HepG2 (cell line): ENCODE measurements around the gene IPO13. TPM values are rescaled to one million over a fixed set of nuclear protein-coding genes. Genes with fewer than 3 reads are reported as not detected.

ENCODE experiments used
- ATF7-NPFF ChIP-seq: sonication (generic); formaldehyde crosslinking; IDR thresholded peaks from 2 replicates; pipeline ENCODE4 v1.8.1; 2023; ENCODE audit warnings: mild to moderate bottlenecking, low read depth, missing genetic modification reagents, moderate library complexity
- ESRRA ChIP-seq: sonication (generic); formaldehyde crosslinking; IDR thresholded peaks from 2 replicates; pipeline ENCODE4 v1.5.1; 2020; ENCODE audit warnings: mild to moderate bottlenecking, low read depth, missing genetic modification reagents
- JUN ChIP-seq: sonication (generic); formaldehyde crosslinking; IDR thresholded peaks from 2 replicates; pipeline ENCODE4 v1.4.0; 2020; ENCODE audit warnings: mild to moderate bottlenecking, missing genetic modification reagents
- KDM5B ChIP-seq: sonication (generic); formaldehyde crosslinking; IDR thresholded peaks from 2 replicates; pipeline ENCODE4 v1.4.0; 2020; ENCODE audit warnings: missing genetic modification reagents, mild to moderate bottlenecking, borderline replicate concordance
- SATB2 ChIP-seq: sonication (generic); formaldehyde crosslinking; IDR thresholded peaks from 2 replicates; pipeline ENCODE4 v1.5.0; 2020; ENCODE audit warnings: missing genetic modification reagents
- SIX4 ChIP-seq: sonication (generic); formaldehyde crosslinking; IDR thresholded peaks from 2 replicates; pipeline ENCODE4 v1.4.0; 2020; ENCODE audit warnings: missing genetic modification reagents
- TBL1XR1 ChIP-seq: fragments of 150-350 bp; IDR thresholded peaks from 2 replicates; pipeline ENCODE4 v1.6.1; 2014; ENCODE audit warnings: borderline replicate concordance, low read length; ENCODE audit not compliant: partially characterized antibody
- THYN1 ChIP-seq: sonication (generic); formaldehyde crosslinking; IDR thresholded peaks from 2 replicates; pipeline ENCODE4 v1.8.1; 2023; ENCODE audit warnings: low read depth, mild to moderate bottlenecking, moderate library complexity, missing genetic modification reagents, borderline replicate concordance
- YEATS2 ChIP-seq: sonication (generic); formaldehyde crosslinking; IDR thresholded peaks from 2 replicates; pipeline ENCODE4 v1.4.0; 2020; ENCODE audit warnings: missing genetic modification reagents, borderline replicate concordance
- ZIK1 ChIP-seq: sonication (generic); formaldehyde crosslinking; IDR thresholded peaks from 2 replicates; pipeline ENCODE4 v1.5.0; 2020; ENCODE audit warnings: mild to moderate bottlenecking, low read depth, missing genetic modification reagents, borderline replicate concordance
- ZKSCAN1 ChIP-seq: fragments of 150-350 bp; IDR thresholded peaks from 2 replicates; pipeline ENCODE4 v1.6.1; 2014; ENCODE audit warnings: low read length
- ZNF282 ChIP-seq: fragments of 450-650 bp; IDR thresholded peaks from 2 replicates; pipeline ENCODE4 v1.6.1; 2018; ENCODE audit not compliant: partially characterized antibody
- ZNF441 ChIP-seq: sonication (generic); formaldehyde crosslinking; IDR thresholded peaks from 2 replicates; pipeline ENCODE4 v1.7.0; 2021; ENCODE audit warnings: missing genetic modification reagents, borderline replicate concordance
- ZNF773 ChIP-seq: sonication (generic); formaldehyde crosslinking; IDR thresholded peaks from 2 replicates; pipeline ENCODE4 v1.4.0; 2020; ENCODE audit warnings: missing genetic modification reagents, borderline replicate concordance
- polyA plus RNA-seq, 8 experiments: library from polyadenylated mRNA; depleted of rRNA in 3 of 8; stranded (reverse) in 7 of 8; unstranded in 1 of 8; fragments of >200 nt; fragmentation: Illumina TruSeq in 4 of 8; extraction: Trizol in 4 of 8; gene quantifications; 2 replicates each; pipeline versions ENCODE4 v1.2.1 to v1.2.3, GENCODE V29; 2011 to 2016; ENCODE audit warnings: low read depth in 4 of 8, missing spikeins in 1 of 8, mixed read lengths in 1 of 8; ENCODE audit not compliant: insufficient read depth in 1 of 8
- total RNA-seq, 5 experiments: library from RNA; depleted of rRNA; stranded (reverse); fragments of >200 nt; fragmentation: Illumina TruSeq; extraction: Trizol; gene quantifications; 2 replicates each; pipeline ENCODE4 v1.2.3, GENCODE V29; 2016; ENCODE audit warnings: low read depth in 1 of 5
- TF ChIP-seq, protein P1 (sequence below): sonication (generic); formaldehyde crosslinking; IDR thresholded peaks from 2 replicates; pipeline ENCODE4 v1.9.0; 2022; ENCODE audit warnings: low read depth, missing genetic modification reagents
- TF ChIP-seq, protein P2 (sequence below): sonication (generic); formaldehyde crosslinking; IDR thresholded peaks from 2 replicates; pipeline ENCODE4 v1.4.0; 2020; ENCODE audit warnings: mild to moderate bottlenecking, missing genetic modification reagents
- TF ChIP-seq, protein P3 (sequence below): IDR thresholded peaks from 2 replicates; pipeline ENCODE4 v1.6.1; 2016; ENCODE audit warnings: missing compliant biosample characterization, missing genetic modification reagents, borderline replicate concordance
- TF ChIP-seq, protein P4 (sequence below): sonication (generic); formaldehyde crosslinking; IDR thresholded peaks from 2 replicates; pipeline ENCODE4 v1.4.0; 2020; ENCODE audit warnings: missing genetic modification reagents
- TF ChIP-seq, protein P5 (sequence below): sonication (generic); formaldehyde crosslinking; IDR thresholded peaks from 2 replicates; pipeline ENCODE4 v1.8.0; 2022; ENCODE audit warnings: mild to moderate bottlenecking, missing genetic modification reagents, borderline replicate concordance
- TF ChIP-seq, protein P6 (sequence below): sonication (generic); formaldehyde crosslinking; IDR thresholded peaks from 2 replicates; pipeline ENCODE4 v1.9.0; 2021; ENCODE audit warnings: missing genetic modification reagents, mild to moderate bottlenecking, borderline replicate concordance

Gene IPO13
- total and polyA plus RNA-seq, 2 of the 13 experiments (the other 11 are each of a cell fraction or from before 2014, with no cell fraction given), result 12.9 to 15.6 TPM

DNA sequence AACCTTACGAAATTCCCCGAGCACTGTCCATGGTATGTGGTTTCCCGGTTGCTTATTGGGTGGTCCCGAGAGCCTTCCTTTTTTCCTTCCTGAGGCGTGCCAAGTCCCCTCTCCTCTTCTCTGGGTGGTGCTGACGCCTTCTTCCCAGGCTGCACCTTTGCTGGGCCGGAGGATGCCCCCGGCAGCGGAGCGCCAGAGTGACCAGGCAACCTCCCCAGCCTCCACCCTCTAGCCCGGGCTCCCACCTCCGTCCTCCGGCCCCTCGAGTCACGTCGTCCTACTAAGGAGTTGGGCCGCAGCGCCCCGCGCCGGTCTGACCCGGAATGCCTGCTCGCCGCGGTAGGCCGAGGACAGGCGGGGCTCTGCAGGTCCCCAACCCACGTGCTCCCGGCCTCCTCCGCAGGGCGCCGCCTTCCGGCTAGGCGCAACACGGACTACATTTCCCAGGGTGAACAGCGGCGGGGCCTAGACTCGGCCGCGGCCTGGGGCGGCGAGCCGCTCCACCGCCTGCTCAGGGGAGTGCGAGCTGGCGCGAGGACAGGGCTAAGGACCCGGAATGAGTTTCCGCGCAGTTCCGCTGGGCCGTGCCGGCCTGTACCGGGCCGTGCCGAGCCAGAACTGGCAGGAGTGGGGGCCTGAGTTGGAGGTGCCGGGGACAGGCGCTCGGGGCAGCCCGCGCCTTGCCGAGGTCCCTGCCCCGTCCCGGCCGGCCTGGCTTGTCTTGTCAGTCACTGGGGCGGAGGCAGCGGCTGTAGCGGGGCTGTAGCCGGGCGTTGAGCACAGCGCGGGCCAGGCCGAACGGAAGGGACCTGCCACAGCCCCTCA, at the start of gene IPO13 (continued):
- TF ChIP-seq, protein P1, sequence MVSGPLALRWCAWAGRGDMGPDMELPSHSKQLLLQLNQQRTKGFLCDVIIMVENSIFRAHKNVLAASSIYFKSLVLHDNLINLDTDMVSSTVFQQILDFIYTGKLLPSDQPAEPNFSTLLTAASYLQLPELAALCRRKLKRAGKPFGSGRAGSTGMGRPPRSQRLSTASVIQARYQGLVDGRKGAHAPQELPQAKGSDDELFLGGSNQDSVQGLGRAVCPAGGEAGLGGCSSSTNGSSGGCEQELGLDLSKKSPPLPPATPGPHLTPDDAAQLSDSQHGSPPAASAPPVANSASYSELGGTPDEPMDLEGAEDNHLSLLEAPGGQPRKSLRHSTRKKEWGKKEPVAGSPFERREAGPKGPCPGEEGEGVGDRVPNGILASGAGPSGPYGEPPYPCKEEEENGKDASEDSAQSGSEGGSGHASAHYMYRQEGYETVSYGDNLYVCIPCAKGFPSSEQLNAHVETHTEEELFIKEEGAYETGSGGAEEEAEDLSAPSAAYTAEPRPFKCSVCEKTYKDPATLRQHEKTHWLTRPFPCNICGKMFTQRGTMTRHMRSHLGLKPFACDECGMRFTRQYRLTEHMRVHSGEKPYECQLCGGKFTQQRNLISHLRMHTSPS, result peak; percentile 60
- TF ChIP-seq ZNF773 (CRISPR knock-in tag) (no peak), ESRRA (CRISPR knock-in tag) (peak; percentile 51; the same call in 1 of the 2 replicates), KDM5B (CRISPR knock-in tag) (peak; percentile 94; the same call in 1 of the 2 replicates), THYN1 (no peak), SIX4 (CRISPR knock-in tag) (no peak), ZKSCAN1 (peak; percentile 98), ZIK1 (CRISPR knock-in tag) (peak; percentile 46; the same call in 1 of the 2 replicates), YEATS2 (CRISPR knock-in tag) (peak; percentile 91; the same call in 1 of the 2 replicates), ATF7-NPFF (peak; percentile 93), TBL1XR1 (peak; percentile 44), ZNF282 (no peak), JUN (CRISPR knock-in tag) (0 out of 2 replicates have a peak, but pooled peaks have one; percentile 11), ZNF441 (CRISPR knock-in tag) (peak; percentile 69; the same call in 1 of the 2 replicates), SATB2 (CRISPR knock-in tag) (peak; percentile 27; the same call in 1 of the 2 replicates)
- TF ChIP-seq, protein P2, sequence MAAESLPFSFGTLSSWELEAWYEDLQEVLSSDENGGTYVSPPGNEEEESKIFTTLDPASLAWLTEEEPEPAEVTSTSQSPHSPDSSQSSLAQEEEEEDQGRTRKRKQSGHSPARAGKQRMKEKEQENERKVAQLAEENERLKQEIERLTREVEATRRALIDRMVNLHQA (CRISPR knock-in tag), result no peak
- TF ChIP-seq, protein P3, sequence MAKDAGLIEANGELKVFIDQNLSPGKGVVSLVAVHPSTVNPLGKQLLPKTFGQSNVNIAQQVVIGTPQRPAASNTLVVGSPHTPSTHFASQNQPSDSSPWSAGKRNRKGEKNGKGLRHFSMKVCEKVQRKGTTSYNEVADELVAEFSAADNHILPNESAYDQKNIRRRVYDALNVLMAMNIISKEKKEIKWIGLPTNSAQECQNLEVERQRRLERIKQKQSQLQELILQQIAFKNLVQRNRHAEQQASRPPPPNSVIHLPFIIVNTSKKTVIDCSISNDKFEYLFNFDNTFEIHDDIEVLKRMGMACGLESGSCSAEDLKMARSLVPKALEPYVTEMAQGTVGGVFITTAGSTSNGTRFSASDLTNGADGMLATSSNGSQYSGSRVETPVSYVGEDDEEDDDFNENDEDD (CRISPR knock-in tag), result peak; percentile 94
- TF ChIP-seq, protein P4, sequence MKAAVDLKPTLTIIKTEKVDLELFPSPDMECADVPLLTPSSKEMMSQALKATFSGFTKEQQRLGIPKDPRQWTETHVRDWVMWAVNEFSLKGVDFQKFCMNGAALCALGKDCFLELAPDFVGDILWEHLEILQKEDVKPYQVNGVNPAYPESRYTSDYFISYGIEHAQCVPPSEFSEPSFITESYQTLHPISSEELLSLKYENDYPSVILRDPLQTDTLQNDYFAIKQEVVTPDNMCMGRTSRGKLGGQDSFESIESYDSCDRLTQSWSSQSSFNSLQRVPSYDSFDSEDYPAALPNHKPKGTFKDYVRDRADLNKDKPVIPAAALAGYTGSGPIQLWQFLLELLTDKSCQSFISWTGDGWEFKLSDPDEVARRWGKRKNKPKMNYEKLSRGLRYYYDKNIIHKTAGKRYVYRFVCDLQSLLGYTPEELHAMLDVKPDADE (CRISPR knock-in tag), result no peak
- TF ChIP-seq, protein P5, sequence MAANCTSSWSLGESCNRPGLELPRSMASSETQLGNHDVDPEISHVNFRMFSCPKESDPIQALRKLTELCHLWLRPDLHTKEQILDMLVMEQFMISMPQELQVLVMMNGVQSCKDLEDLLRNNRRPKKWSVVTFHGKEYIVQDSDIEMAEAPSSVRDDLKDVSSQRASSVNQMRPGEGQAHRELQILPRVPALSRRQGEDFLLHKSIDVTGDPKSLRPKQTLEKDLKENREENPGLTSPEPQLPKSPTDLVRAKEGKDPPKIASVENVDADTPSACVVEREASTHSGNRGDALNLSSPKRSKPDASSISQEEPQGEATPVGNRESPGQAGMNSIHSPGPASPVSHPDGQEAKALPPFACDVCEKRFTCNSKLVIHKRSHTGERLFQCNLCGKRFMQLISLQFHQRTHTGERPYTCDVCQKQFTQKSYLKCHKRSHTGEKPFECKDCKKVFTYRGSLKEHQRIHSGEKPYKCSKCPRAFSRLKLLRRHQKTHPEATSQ (CRISPR knock-in tag), result 0 out of 2 replicates have a peak, but pooled peaks have one; percentile 76
- TF ChIP-seq, protein P6, sequence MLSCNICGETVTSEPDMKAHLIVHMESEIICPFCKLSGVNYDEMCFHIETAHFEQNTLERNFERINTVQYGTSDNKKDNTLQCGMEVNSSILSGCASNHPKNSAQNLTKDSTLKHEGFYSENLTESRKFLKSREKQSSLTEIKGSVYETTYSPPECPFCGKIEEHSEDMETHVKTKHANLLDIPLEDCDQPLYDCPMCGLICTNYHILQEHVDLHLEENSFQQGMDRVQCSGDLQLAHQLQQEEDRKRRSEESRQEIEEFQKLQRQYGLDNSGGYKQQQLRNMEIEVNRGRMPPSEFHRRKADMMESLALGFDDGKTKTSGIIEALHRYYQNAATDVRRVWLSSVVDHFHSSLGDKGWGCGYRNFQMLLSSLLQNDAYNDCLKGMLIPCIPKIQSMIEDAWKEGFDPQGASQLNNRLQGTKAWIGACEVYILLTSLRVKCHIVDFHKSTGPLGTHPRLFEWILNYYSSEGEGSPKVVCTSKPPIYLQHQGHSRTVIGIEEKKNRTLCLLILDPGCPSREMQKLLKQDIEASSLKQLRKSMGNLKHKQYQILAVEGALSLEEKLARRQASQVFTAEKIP (CRISPR knock-in tag), result no peak
